HepG2 (cell line): ENCODE results near the gene SPARC. TPM values are rescaled to one million over a fixed set of nuclear protein-coding genes. Genes with fewer than 3 reads are reported as not detected.
A peak's percentile ranks its signal among the peaks of the same experiment; 100 is the strongest.

Experiments used
- ATAC-seq: fragments of 200-7000 bp; cut with Tn5 transposase; 3 replicates; pipeline ENCODE4 v1.9.1; 2020; ENCODE audit warnings: mild to moderate bottlenecking, moderate library complexity
- BruUV-seq: library from RNA; stranded (reverse); fragments of 400-500 nt; replicated peaks from 2 replicates; lab custom pipeline; 2021; lab: Mats Ljungman, UMichigan
- CTCF ChIA-PET: fragments of 300-600 bp; formaldehyde crosslinking; extraction: SDS; loops from one replicate; lab custom pipeline; 2021; ENCODE audit warnings: low total read pairs, inconsistent platforms, low intra/inter-chr PET ratio; lab: Yijun Ruan, JAX
- POLR2A ChIA-PET: fragments of 350-600 bp; sonication (Branson Sonifier 250); formaldehyde crosslinking; loops from one replicate; lab custom pipeline; 2020; ENCODE audit warnings: antibody characterized with exemption, inconsistent platforms; lab: Yijun Ruan, JAX
- DNase-seq: peaks from one replicate; pipeline ENCODE4 v3.0.0-alpha.2; 2015; ENCODE audit warnings: low spot score
- FAIRE-seq: peaks from 3 replicates; lab custom pipeline; 2011; peaks lifted over from hg19 to GRCh38; lab: Jason Lieb, UNC
- H2AFZ ChIP-seq: one replicate; pipeline ENCODE4 v1.6.1; 2011; ENCODE audit warnings: low read length, inconsistent platforms
- H3K27ac ChIP-seq: fragments of 300-600 bp; 3 replicates; pipeline ENCODE4 v1.8.0; 2011; ENCODE audit warnings: mixed run types, mild to moderate bottlenecking, mixed read lengths, low read length, inconsistent platforms; ENCODE audit not compliant: insufficient read depth; ENCODE audit errors: extremely low read length
- H3K27me3 ChIP-seq, 2 experiments: fragments of 200-600 bp in 1 of 2; 2 replicates in 1 of 2; 3 replicates in 1 of 2; pipeline versions ENCODE4 v1.6.0 to v1.8.0; 2011; ENCODE audit warnings: low read length in 2 of 2, mild to moderate bottlenecking in 2 of 2, moderate library complexity in 2 of 2, inconsistent platforms in 1 of 2; ENCODE audit not compliant: insufficient read depth in 2 of 2, control insufficient read depth in 1 of 2
- H3K36me3 ChIP-seq, 2 experiments: fragments of 200-600 bp in 1 of 2; replicated peaks in 1 of 2; 2 replicates in 1 of 2; 3 replicates in 1 of 2; pipeline versions ENCODE4 v1.5.1 to v1.8.0; 2011; ENCODE audit warnings: low read length in 2 of 2, inconsistent platforms in 1 of 2; ENCODE audit not compliant: insufficient read depth in 2 of 2, control insufficient read depth in 1 of 2
- H3K4me1 ChIP-seq: 2 replicates; pipeline ENCODE4 v1.5.1; 2012; ENCODE audit warnings: low read length, inconsistent platforms; ENCODE audit not compliant: insufficient read depth
- H3K4me2 ChIP-seq: 2 replicates; pipeline ENCODE4 v1.6.0; 2011; ENCODE audit warnings: low read depth, low read length, inconsistent platforms
- H3K4me3 ChIP-seq, 3 experiments: fragments of 200-600 bp in 1 of 3; sonication (generic), shearing (Covaris generic) in 1 of 3; replicated peaks in 1 of 3; 2 replicates each; pipeline ENCODE4 v1.5.1; 2011 to 2016; ENCODE audit warnings: low read length in 3 of 3, inconsistent platforms in 2 of 3, low read depth in 2 of 3, mild to moderate bottlenecking in 2 of 3, control low read depth in 1 of 3, mixed read lengths in 1 of 3; ENCODE audit not compliant: insufficient read depth in 1 of 3
- H3K79me2 ChIP-seq: one replicate; pipeline ENCODE4 v1.6.1; 2011; ENCODE audit warnings: low read length, inconsistent platforms; ENCODE audit not compliant: insufficient read depth
- H3K9ac ChIP-seq: 2 replicates; pipeline ENCODE4 v1.6.0; 2011; ENCODE audit warnings: mild to moderate bottlenecking, low read depth, low read length, inconsistent platforms; ENCODE audit not compliant: insufficient read depth
- H3K9me3 ChIP-seq: 2 replicates; pipeline ENCODE4 v1.5.1; 2012; ENCODE audit warnings: mild to moderate bottlenecking, low read length
- H4K20me1 ChIP-seq: 2 replicates; pipeline ENCODE4 v1.6.0; 2011; ENCODE audit warnings: inconsistent platforms, mild to moderate bottlenecking, low read length, moderate library complexity; ENCODE audit not compliant: insufficient read depth
- FOSL2 ChIP-seq: sonication (generic); formaldehyde crosslinking; IDR thresholded peaks from 2 replicates; pipeline ENCODE4 v1.4.0; 2020; ENCODE audit warnings: missing genetic modification reagents
- GZF1 ChIP-seq: sonication (generic); formaldehyde crosslinking; IDR thresholded peaks from 2 replicates; pipeline ENCODE4 v1.5.1; 2020; ENCODE audit warnings: mild to moderate bottlenecking, missing genetic modification reagents
- MBD4 ChIP-seq: IDR thresholded peaks from 2 replicates; pipeline ENCODE4 v1.6.1; 2012; ENCODE audit warnings: low read length, inconsistent platforms, borderline replicate concordance
- NR2F1 ChIP-seq, 2 experiments: fragments of 450-650 bp in 1 of 2; formaldehyde crosslinking in 1 of 2; IDR thresholded peaks; 2 replicates each; pipeline versions ENCODE4 v1.5.0 to v1.6.1; 2016 to 2020; ENCODE audit warnings: mild to moderate bottlenecking in 1 of 2, missing compliant biosample characterization in 1 of 2, missing genetic modification reagents in 1 of 2, moderate library complexity in 1 of 2
- POGZ ChIP-seq: sonication (generic); formaldehyde crosslinking; IDR thresholded peaks from 2 replicates; pipeline ENCODE4 v1.4.0; 2020; ENCODE audit warnings: mild to moderate bottlenecking, missing genetic modification reagents
- RXRA ChIP-seq: sonication (generic); formaldehyde crosslinking; IDR thresholded peaks from 2 replicates; pipeline ENCODE4 v1.5.1; 2020; ENCODE audit warnings: missing genetic modification reagents
- RXRB ChIP-seq: IDR thresholded peaks from 2 replicates; pipeline ENCODE4 v1.6.1; 2016; ENCODE audit warnings: borderline replicate concordance, missing genetic modification reagents, missing compliant biosample characterization
- SALL1 ChIP-seq: sonication (generic); formaldehyde crosslinking; IDR thresholded peaks from 2 replicates; pipeline ENCODE4 v1.8.0; 2022; ENCODE audit warnings: mild to moderate bottlenecking, missing genetic modification reagents
- SOX13 ChIP-seq, 3 experiments: fragments of 450-650 bp in 1 of 3; sonication (generic) in 1 of 3; formaldehyde crosslinking in 1 of 3; IDR thresholded peaks in 2 of 3; conservative IDR thresholded peaks in 1 of 3; 2 replicates each; pipeline versions ENCODE4 v1.5.0 to v1.6.1; 2016 to 2020; ENCODE audit warnings: antibody characterized with exemption in 1 of 3, mild to moderate bottlenecking in 1 of 3, missing compliant biosample characterization in 1 of 3, missing genetic modification reagents in 1 of 3, moderate library complexity in 1 of 3
- THAP11 ChIP-seq: IDR thresholded peaks from 2 replicates; pipeline ENCODE4 v1.6.1; 2016; ENCODE audit warnings: missing biosample characterization, missing genetic modification reagents
- ZNF274 ChIP-seq: sonication (generic); formaldehyde crosslinking; IDR thresholded peaks from 2 replicates; pipeline ENCODE4 v1.5.1; 2020; ENCODE audit warnings: mild to moderate bottlenecking, missing genetic modification reagents
- ZNF720 ChIP-seq: sonication (generic); formaldehyde crosslinking; IDR thresholded peaks from 2 replicates; pipeline ENCODE4 v1.4.0; 2020; ENCODE audit warnings: missing genetic modification reagents
- WGBS: methylation state at CpG from one replicate; pipeline ENCODE4 v1.1.6; 2017; ENCODE audit warnings: low lambda C conversion rate; 5-methylcytosine and 5-hydroxymethylcytosine counted together
- in situ Hi-C: cut with HindIII; loops from 2 replicates; pipeline ENCODE4 v1.10.0; 2017; ENCODE audit warnings: low pct_unique_long_range_greater_than_20kb; ENCODE audit not compliant: extremely low pct_ligation_motif_present
- intact Hi-C: fragments of 100-400 bp; cut with micrococcal nuclease; formaldehyde crosslinking; loops from one replicate; pipeline ENCODE4 v1.10.0; 2022; ENCODE audit not compliant: unreplicated experiment
- polyA plus RNA-seq, 8 experiments: library from polyadenylated mRNA; depleted of rRNA in 3 of 8; stranded (reverse) in 7 of 8; unstranded in 1 of 8; fragments of >200 nt; fragmentation: Illumina TruSeq in 4 of 8; extraction: Trizol in 4 of 8; gene quantifications; 2 replicates each; pipeline versions ENCODE4 v1.2.1 to v1.2.3, GENCODE V29; 2011 to 2016; ENCODE audit warnings: low read depth in 4 of 8, missing spikeins in 1 of 8, mixed read lengths in 1 of 8; ENCODE audit not compliant: insufficient read depth in 1 of 8
- total RNA-seq, 5 experiments: library from RNA; depleted of rRNA; stranded (reverse); fragments of >200 nt; fragmentation: Illumina TruSeq; extraction: Trizol; gene quantifications; 2 replicates each; pipeline ENCODE4 v1.2.3, GENCODE V29; 2016; ENCODE audit warnings: low read depth in 1 of 5
- TF ChIP-seq, protein P1 (sequence below): sonication (generic); formaldehyde crosslinking; IDR thresholded peaks from 2 replicates; pipeline ENCODE4 v1.5.1; 2020; ENCODE audit warnings: mild to moderate bottlenecking, missing genetic modification reagents, moderate library complexity

The SPARC gene
- total and polyA plus RNA-seq, 2 of the 13 experiments (the other 11 are each of a cell fraction or from before 2014, with no cell fraction given), result 76.7 to 192 TPM

GRCh38 chr5:151632524-151632923 lies 54.2 kb downstream of the SPARC start:
- POLR2A ChIA-PET, result no interaction called here

More at GRCh38 chr5:151632524-151632923, 54.2 kb downstream of the SPARC start:
- no peaks in the 10 kb centered on the region for H3K79me2 ChIP-seq
- WGBS, result 25% methylated on average over 6 of the region's 15 CpGs
- H3K4me1 ChIP-seq, result peaks cover 15% of the 10 kb centered on the region
- peak; percentile 94 for ATAC-seq
- intact Hi-C loops, result no loop called here
- no peak overlapping the region for H3K27ac ChIP-seq
- CTCF ChIA-PET, result no interaction called here
- peak; percentile 21 for DNase-seq
- no peaks in the 10 kb centered on the region for H3K36me3 ChIP-seq
- H3K9ac ChIP-seq, result no peak overlapping the region
- peak; percentile 23 for FAIRE-seq
- TF ChIP-seq ZNF274 (0 out of 2 replicates have a peak, but pooled peaks have one; percentile 27), FOSL2 (CRISPR knock-in tag) (0 out of 2 replicates have a peak, but pooled peaks have one; percentile 6), ZNF720 (no peak), MBD4 (no peak), NR2F1 (CRISPR knock-in tag; IDR thresholded peaks at IDR 0.05) (0 out of 4 replicates have a peak, but pooled peaks of 1 of the 2 experiments have one; percentile 15), THAP11 (no peak), GZF1 (no peak), SOX13 (IDR thresholded peaks at IDR 0.05) (no peak), SOX13 (CRISPR knock-in tag; conservative IDR thresholded peaks at IDR 0.05 in 1 of 2, IDR thresholded peaks at IDR 0.05 in 1 of 2) (0 out of 4 replicates have a peak, but pooled peaks of 1 of the 2 experiments have one; percentile 2), POGZ (CRISPR knock-in tag) (no peak), SALL1 (peak; percentile 15; the same call in 1 of the 2 replicates), RXRA (CRISPR knock-in tag) (0 out of 2 replicates have a peak, but pooled peaks have one; percentile 24), RXRB (CRISPR knock-in tag) (no peak)
- TF ChIP-seq, protein P1, sequence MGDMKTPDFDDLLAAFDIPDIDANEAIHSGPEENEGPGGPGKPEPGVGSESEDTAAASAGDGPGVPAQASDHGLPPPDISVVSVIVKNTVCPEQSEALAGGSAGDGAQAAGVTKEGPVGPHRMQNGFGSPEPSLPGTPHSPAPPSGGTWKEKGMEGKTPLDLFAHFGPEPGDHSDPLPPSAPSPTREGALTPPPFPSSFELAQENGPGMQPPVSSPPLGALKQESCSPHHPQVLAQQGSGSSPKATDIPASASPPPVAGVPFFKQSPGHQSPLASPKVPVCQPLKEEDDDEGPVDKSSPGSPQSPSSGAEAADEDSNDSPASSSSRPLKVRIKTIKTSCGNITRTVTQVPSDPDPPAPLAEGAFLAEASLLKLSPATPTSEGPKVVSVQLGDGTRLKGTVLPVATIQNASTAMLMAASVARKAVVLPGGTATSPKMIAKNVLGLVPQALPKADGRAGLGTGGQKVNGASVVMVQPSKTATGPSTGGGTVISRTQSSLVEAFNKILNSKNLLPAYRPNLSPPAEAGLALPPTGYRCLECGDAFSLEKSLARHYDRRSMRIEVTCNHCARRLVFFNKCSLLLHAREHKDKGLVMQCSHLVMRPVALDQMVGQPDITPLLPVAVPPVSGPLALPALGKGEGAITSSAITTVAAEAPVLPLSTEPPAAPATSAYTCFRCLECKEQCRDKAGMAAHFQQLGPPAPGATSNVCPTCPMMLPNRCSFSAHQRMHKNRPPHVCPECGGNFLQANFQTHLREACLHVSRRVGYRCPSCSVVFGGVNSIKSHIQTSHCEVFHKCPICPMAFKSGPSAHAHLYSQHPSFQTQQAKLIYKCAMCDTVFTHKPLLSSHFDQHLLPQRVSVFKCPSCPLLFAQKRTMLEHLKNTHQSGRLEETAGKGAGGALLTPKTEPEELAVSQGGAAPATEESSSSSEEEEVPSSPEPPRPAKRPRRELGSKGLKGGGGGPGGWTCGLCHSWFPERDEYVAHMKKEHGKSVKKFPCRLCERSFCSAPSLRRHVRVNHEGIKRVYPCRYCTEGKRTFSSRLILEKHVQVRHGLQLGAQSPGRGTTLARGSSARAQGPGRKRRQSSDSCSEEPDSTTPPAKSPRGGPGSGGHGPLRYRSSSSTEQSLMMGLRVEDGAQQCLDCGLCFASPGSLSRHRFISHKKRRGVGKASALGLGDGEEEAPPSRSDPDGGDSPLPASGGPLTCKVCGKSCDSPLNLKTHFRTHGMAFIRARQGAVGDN (CRISPR knock-in tag), result peak; percentile 43; the same call in 1 of the 2 replicates
- no TSS peak for BruUV-seq
- H3K4me2 ChIP-seq, result peak overlapping the region; percentile 58
- in situ Hi-C loops, result no loop called here
- no peaks in the 10 kb centered on the region for H4K20me1 ChIP-seq
- H3K9me3 ChIP-seq, result no peaks in the 10 kb centered on the region
- H3K4me3 ChIP-seq, result peak overlapping the region in 1 of 3 experiments; percentile 36; a peak in 1 of 6 replicates
- no peak overlapping the region for H2AFZ ChIP-seq
- H3K27me3 ChIP-seq, result peaks cover 5 to 36% of the 10 kb centered on the region in 2 experiments; a peak in 4 of 5 replicates
